ENCODE data around the gene BCL2L13.

- no peak for TF ChIP-seq CTCF (conservative IDR thresholded peaks at IDR 0.05; ENCODE audit: low read depth, low read length)
- TF ChIP-seq EZH2 (IDR thresholded peaks at IDR 0.05; ENCODE audit: borderline replicate concordance, low read depth, low read length, poor library complexity, severe bottlenecking): no peak
Observed at GRCh38 chr22:17751596-17751995, 113.0 kb downstream of the BCL2L13 start.
